ENCODE results near the gene BACE1. TPM values are rescaled to one million over a fixed set of nuclear protein-coding genes. Genes with fewer than 3 reads are reported as not detected.
A peak's percentile ranks its signal among the peaks of the same experiment; 100 is the strongest.

BACE1 gene
- total RNA-seq, 1 experiment from 2014 or later: 10.2 TPM

DNA sequence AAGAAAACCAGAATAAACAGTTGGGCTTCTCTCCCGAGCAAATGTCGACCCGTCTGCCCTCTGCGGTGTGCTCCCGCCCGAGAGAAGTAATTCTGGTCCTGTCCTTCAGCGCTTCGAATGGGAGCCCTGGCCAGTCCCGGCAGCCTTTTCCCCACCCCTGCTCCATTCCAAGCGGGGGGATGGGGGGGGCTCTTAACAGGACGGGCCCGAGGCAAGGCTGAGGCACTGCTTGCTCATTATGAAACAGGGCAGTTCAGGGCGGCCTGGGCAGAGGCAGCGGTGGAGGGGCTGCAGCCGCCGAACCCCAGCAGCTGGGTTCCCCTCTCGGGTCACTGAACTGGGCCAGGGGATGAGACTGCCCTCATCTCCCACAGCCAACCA is 15.8 kb downstream of the BACE1 start:
- no peaks in the 10 kb centered on the region for H3K27me3 ChIP-seq (ENCODE audit: insufficient read depth, low read length)
- peak; percentile 63 for DNase-seq
- H2BK5ac ChIP-seq (ENCODE audit: insufficient read length, low read length): no peak overlapping the region
- no peaks in the 10 kb centered on the region; the same call in 1 of the 2 replicates for H3K27me3 Mint-ChIP-seq (ENCODE audit: low read depth)
- H3K18ac ChIP-seq (ENCODE audit: insufficient read length, low read depth, low read length): peak overlapping the region; percentile 56
- H2AFZ ChIP-seq (ENCODE audit: low read length): no peak overlapping the region
- no peak overlapping the region for H2AK5ac ChIP-seq (ENCODE audit: insufficient read length, low read length)
- no peak overlapping the region for H2BK15ac ChIP-seq (ENCODE audit: low read depth, low read length)
- 0 out of 7 replicates have a peak, but pooled peaks cover 0 to 2% (median 0%) of the 10 kb centered on the region in 3 experiments for H3K36me3 Mint-ChIP-seq (ENCODE audit: insufficient read depth in 1 of 3, low read depth in 3 of 3)
- H3T11ph ChIP-seq (ENCODE audit: low read length): no peak overlapping the region
- H4K91ac ChIP-seq (ENCODE audit: insufficient read length, low read depth, low read length): no peak overlapping the region
- TF ChIP-seq, protein P1, sequence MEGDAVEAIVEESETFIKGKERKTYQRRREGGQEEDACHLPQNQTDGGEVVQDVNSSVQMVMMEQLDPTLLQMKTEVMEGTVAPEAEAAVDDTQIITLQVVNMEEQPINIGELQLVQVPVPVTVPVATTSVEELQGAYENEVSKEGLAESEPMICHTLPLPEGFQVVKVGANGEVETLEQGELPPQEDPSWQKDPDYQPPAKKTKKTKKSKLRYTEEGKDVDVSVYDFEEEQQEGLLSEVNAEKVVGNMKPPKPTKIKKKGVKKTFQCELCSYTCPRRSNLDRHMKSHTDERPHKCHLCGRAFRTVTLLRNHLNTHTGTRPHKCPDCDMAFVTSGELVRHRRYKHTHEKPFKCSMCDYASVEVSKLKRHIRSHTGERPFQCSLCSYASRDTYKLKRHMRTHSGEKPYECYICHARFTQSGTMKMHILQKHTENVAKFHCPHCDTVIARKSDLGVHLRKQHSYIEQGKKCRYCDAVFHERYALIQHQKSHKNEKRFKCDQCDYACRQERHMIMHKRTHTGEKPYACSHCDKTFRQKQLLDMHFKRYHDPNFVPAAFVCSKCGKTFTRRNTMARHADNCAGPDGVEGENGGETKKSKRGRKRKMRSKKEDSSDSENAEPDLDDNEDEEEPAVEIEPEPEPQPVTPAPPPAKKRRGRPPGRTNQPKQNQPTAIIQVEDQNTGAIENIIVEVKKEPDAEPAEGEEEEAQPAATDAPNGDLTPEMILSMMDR (conservative IDR thresholded peaks at IDR 0.05): no peak
- H3K4me3 Mint-ChIP-seq: no peak overlapping the region
- no peak overlapping the region for H2BK20ac ChIP-seq (ENCODE audit: low read depth, low read length, poor library complexity, severe bottlenecking)
- no peak overlapping the region for H4K5ac ChIP-seq (ENCODE audit: insufficient read length, low read depth, low read length)
- H3K56ac ChIP-seq (ENCODE audit: insufficient read length, low read depth, low read length): no peak overlapping the region
- peaks cover 7% of the 10 kb centered on the region; the same call in 1 of the 2 replicates for H3K4me1 ChIP-seq (ENCODE audit: insufficient read depth, low read length)
- no peaks in the 10 kb centered on the region for H3K9me3 ChIP-seq (ENCODE audit: control insufficient read depth, low read depth, low read length)
- no peaks in the 10 kb centered on the region for H3K79me1 ChIP-seq (ENCODE audit: insufficient read depth, low read depth, low read length, poor library complexity, severe bottlenecking)
- WGBS (ENCODE audit: extremely low coverage, insufficient read length, low lambda C conversion rate): no CpG with 5 or more reads among the region's 17 CpGs
- H3K27ac ChIP-seq (ENCODE audit: insufficient read length, low read depth, low read length): no peak overlapping the region
- H4K8ac ChIP-seq (replicated peaks; ENCODE audit: insufficient read length, low read depth, low read length): no peak overlapping the region
- H4K20me1 ChIP-seq (ENCODE audit: control insufficient read depth, insufficient read depth, insufficient read length): no peaks in the 10 kb centered on the region
- peak overlapping the region; percentile 34 to 75 (median 51); a peak in 4 of 7 replicates for H3K27ac Mint-ChIP-seq
- no peak overlapping the region for H2BK12ac ChIP-seq (ENCODE audit: insufficient read length, low read depth, low read length)
- H3K23me2 ChIP-seq (ENCODE audit: insufficient read length, low read depth, low read length, poor library complexity, severe bottlenecking): no peaks in the 10 kb centered on the region
- H3K23ac ChIP-seq (ENCODE audit: insufficient read length, low read depth, low read length): no peak overlapping the region
- no peak overlapping the region for H3K9ac ChIP-seq (ENCODE audit: extremely low read depth, insufficient read length, low read length)
- no peaks in the 10 kb centered on the region for H3K79me2 ChIP-seq (ENCODE audit: insufficient read depth, low read length)
- H2BK120ac ChIP-seq (ENCODE audit: low read depth, low read length, poor library complexity, severe bottlenecking): no peak overlapping the region
- no peak overlapping the region for H3K4ac ChIP-seq (ENCODE audit: low read depth, low read length)
- no peaks in the 10 kb centered on the region for H3K9me3 Mint-ChIP-seq
- H3K4me1 Mint-ChIP-seq: peaks cover 39 to 40% of the 10 kb centered on the region in 2 experiments
- H3K4me2 ChIP-seq (ENCODE audit: insufficient read depth, insufficient read length, low read length): no peak overlapping the region
- no peak overlapping the region for H3K14ac ChIP-seq (ENCODE audit: insufficient read depth, low read length)
